H1 (cell line): ENCODE data around the gene CIC.

Experiments
- CHD2 ChIP-seq: IDR thresholded peaks from 2 replicates; pipeline ENCODE4 v1.6.1; 2012; ENCODE audit warnings: low read length, improper control_type of control experiment
- TEAD4 ChIP-seq: IDR thresholded peaks from 2 replicates; pipeline ENCODE4 v1.6.1; 2012; ENCODE audit warnings: low read depth, low read length, inconsistent platforms, mixed read lengths

- TF ChIP-seq CHD2 (no peak), TEAD4 (no peak)
Measured at GRCh38 chr19:42292042-42292960, 23.2 kb downstream of the CIC start.
